Epithelial cell of proximal tubule (primary cell): ENCODE measurements around the gene PRSS2. TPM values are rescaled to one million over a fixed set of nuclear protein-coding genes. Genes with fewer than 3 reads are reported as not detected.

ENCODE experiments used
- DNase-seq: peaks from one replicate; pipeline ENCODE4 v3.0.0-alpha.2; 2011; ENCODE audit warnings: low read depth
- H3K4me3 ChIP-seq: 2 replicates; pipeline ENCODE4 v1.5.1; 2011; ENCODE audit warnings: low read depth, mild to moderate bottlenecking, low read length
- total RNA-seq: library from RNA; depleted of rRNA; stranded (reverse); fragments of >200 nt; gene quantifications from 2 replicates; pipeline ENCODE4 v1.2.3, GENCODE V29; 2015
- TF ChIP-seq, protein P1 (sequence below): conservative IDR thresholded peaks from 2 replicates; pipeline ENCODE4 v1.5.1; 2012; ENCODE audit warnings: low read depth, mild to moderate bottlenecking, low read length

The PRSS2 gene
- total RNA-seq, 1 donor from 2014 or later: not detected

- no peak for DNase-seq
- H3K4me3 ChIP-seq: no peak overlapping the region
- TF ChIP-seq, protein P1, sequence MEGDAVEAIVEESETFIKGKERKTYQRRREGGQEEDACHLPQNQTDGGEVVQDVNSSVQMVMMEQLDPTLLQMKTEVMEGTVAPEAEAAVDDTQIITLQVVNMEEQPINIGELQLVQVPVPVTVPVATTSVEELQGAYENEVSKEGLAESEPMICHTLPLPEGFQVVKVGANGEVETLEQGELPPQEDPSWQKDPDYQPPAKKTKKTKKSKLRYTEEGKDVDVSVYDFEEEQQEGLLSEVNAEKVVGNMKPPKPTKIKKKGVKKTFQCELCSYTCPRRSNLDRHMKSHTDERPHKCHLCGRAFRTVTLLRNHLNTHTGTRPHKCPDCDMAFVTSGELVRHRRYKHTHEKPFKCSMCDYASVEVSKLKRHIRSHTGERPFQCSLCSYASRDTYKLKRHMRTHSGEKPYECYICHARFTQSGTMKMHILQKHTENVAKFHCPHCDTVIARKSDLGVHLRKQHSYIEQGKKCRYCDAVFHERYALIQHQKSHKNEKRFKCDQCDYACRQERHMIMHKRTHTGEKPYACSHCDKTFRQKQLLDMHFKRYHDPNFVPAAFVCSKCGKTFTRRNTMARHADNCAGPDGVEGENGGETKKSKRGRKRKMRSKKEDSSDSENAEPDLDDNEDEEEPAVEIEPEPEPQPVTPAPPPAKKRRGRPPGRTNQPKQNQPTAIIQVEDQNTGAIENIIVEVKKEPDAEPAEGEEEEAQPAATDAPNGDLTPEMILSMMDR: no peak
Measured at GRCh38 chr7:142784096-142784495, 13.3 kb downstream of the PRSS2 start.

- TF ChIP-seq, protein P1: no peak
- no peak for DNase-seq
- no peak overlapping the region for H3K4me3 ChIP-seq
Measured at GRCh38 chr7:142784716-142785115, 13.9 kb downstream of the PRSS2 start.

DNA sequence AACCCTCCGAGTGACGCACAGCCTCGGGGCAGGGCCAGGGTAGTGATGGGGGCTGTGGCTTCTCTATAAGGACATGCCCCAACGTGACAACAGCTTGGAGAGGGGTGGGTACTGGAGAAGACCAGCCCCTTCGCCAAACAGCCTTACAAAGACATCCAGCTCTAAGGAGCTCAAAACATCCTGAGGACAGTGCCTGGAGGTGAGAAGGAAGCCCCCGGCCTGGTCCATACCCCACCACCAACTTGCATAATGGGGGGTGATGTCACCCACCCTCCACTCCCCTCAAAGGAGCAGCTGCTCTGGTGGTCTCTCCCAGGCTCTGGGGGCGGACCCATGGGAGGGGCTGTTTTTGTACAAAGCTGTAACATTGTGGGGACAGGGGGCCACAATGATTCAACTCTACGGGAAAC lies 15.1 kb downstream of the PRSS2 start:
- no peak for DNase-seq
- no peak overlapping the region for H3K4me3 ChIP-seq
- TF ChIP-seq, protein P1: no peak

DNA sequence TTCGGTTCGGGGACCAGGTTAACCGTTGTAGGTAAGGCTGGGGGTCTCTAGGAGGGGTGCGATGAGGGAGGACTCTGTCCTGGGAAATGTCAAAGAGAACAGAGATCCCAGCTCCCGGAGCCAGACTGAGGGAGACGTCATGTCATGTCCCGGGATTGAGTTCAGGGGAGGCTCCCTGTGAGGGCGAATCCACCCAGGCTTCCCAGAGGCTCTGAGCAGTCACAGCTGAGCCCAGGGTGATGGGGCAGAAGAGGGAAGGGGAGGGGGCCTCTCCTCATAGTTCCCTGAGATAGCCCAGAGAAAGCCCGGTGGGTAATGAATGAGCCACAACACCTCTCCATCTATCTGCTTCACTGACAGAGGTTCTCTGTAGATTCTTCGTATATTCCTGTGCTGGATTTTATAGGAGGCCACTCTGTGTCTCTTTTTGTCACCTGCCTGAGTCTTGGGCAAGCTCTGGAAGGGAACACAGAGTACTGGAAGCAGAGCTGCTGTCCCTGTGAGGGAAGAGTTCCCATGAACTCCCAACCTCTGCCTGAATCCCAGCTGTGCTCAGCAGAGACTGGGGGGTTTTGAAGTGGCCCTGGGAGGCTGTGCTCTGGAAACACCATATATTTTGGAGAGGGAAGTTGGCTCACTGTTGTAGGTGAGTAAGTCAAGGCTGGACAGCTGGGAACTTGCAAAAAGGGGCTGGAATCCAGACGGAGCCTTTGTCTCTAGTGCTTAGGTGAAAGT lies 16.4 kb downstream of the PRSS2 start:
- no peak overlapping the region for H3K4me3 ChIP-seq
- DNase-seq: no peak
- TF ChIP-seq, protein P1: no peak

GRCh38 chr7:142787783-142788182 lies 17.0 kb downstream of the PRSS2 start:
- TF ChIP-seq, protein P1: no peak
- no peak overlapping the region for H3K4me3 ChIP-seq
- no peak for DNase-seq

- DNase-seq: no peak
- TF ChIP-seq, protein P1: no peak
Measured at GRCh38 chr7:142788303-142789289, 17.8 kb downstream of the PRSS2 start.

More at GRCh38 chr7:142788303-142789289, 17.8 kb downstream of the PRSS2 start:
- H3K4me3 ChIP-seq: no peak overlapping the region
